GM21723 (cell line): ENCODE results near the gene HTD2.

Experiments
- ATAC-seq: cut with Tn5 transposase; IDR thresholded peaks from one replicate; pipeline ENCODE4 v1.9.1; 2021; ENCODE audit warnings: mild to moderate bottlenecking, moderate library complexity; ENCODE audit not compliant: unreplicated experiment

Gene HTD2

GRCh38 chr3:58355179-58355578 is 48.9 kb downstream of the HTD2 start:
- peak; percentile 64 for ATAC-seq

DNA sequence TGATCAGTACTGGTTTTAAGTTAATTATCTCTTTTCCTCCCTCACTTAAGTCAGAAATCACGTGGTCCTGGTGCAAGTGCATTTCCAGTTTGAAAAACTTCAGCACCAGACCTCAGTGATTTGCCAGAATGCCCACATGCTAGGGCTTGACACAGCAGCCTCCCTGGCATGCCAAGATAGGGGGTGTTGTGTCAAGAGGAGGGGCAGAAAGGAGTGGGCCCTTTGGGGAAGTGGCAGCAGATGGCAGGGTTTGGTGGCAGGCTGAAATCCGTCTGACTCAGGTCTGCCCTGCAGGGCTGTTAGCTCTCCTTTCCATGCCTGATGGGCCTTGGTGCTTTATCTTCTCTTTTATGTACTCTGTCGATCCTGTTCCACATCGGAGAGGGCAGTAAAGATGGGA is 49.7 kb downstream of the HTD2 start:
- ATAC-seq: no peak

GRCh38 chr3:58357402-58357801 is 51.1 kb downstream of the HTD2 start:
- no peak for ATAC-seq

GRCh38 chr3:58358092-58358491 is 51.8 kb downstream of the HTD2 start:
- ATAC-seq: no peak

- no peak for ATAC-seq
Observed at GRCh38 chr3:58358808-58359207, 52.5 kb downstream of the HTD2 start.

GRCh38 chr3:58359621-58360020 is 53.3 kb downstream of the HTD2 start:
- no peak for ATAC-seq

GRCh38 chr3:58361866-58362265 is 55.5 kb downstream of the HTD2 start:
- ATAC-seq: no peak

- no peak for ATAC-seq
Observed at GRCh38 chr3:58366699-58367098, 60.4 kb downstream of the HTD2 start.

DNA sequence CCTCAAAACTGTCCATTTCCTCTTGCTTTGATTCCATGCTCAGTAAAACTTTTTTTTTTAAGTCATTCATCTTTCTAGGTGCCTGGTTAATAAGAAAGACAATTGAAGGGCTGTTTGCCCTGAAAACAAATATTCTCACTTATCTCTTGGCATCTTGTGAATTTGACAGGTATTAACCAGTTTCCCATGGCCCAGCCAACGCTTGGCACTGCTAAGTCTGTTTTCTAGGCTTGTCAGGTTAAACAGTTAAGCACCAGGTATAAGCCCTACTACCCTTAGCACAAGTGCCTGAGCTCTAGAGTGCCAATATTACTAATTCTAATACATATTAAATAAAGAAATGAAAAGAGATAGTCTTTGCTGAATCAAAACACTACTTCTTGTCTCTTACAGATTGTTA is 62.7 kb downstream of the HTD2 start:
- ATAC-seq: no peak
